LoVo (cell line): ENCODE results near the gene LEKR1.
"Not testable (repeated sequence)": the region's sequence is repeated elsewhere in the genome, so short reads cannot be mapped to it uniquely, and the experiment has no call there.

ENCODE experiments used
- DNase-seq: peaks from one replicate; pipeline ENCODE4 v3.0.0-alpha.2; 2016; ENCODE audit warnings: low spot score

Gene LEKR1

GRCh38 chr3:156826144-156826895, at the start of gene LEKR1:
Gene LEKR1 (plus strand): TSS chr3:156826353. CDS start chr3:156829330, 2,977 bp downstream.
- peak; percentile 90 for DNase-seq

GRCh38 chr3:156776871-156777270, 49.3 kb upstream of the LEKR1 start:
- DNase-seq, result no peak

GRCh38 chr3:156781310-156782230, 44.6 kb upstream of the LEKR1 start:
- peak; percentile 75 for DNase-seq

GRCh38 chr3:156782319-156782718, 43.8 kb upstream of the LEKR1 start:
- DNase-seq, result no peak

GRCh38 chr3:156782921-156783320, 43.2 kb upstream of the LEKR1 start:
- DNase-seq, result no peak

GRCh38 chr3:156787001-156787400, 39.2 kb upstream of the LEKR1 start:
- no peak for DNase-seq

GRCh38 chr3:156787926-156788663, 38.1 kb upstream of the LEKR1 start:
- DNase-seq, result peak; percentile 75

GRCh38 chr3:156788846-156789245, 37.3 kb upstream of the LEKR1 start:
- no peak for DNase-seq

- no peak for DNase-seq
Measured at GRCh38 chr3:156790156-156790555, 36.0 kb upstream of the LEKR1 start.

GRCh38 chr3:156792114-156792513, 34.0 kb upstream of the LEKR1 start:
- no peak for DNase-seq

- no peak for DNase-seq
Measured at GRCh38 chr3:156792536-156792935, 33.6 kb upstream of the LEKR1 start.

GRCh38 chr3:156792945-156793344, 33.2 kb upstream of the LEKR1 start:
- no peak for DNase-seq

GRCh38 chr3:156793400-156793799, 32.8 kb upstream of the LEKR1 start:
- no peak for DNase-seq

- DNase-seq, result no peak
Measured at GRCh38 chr3:156793851-156794250, 32.3 kb upstream of the LEKR1 start.

GRCh38 chr3:156795890-156796481, 30.2 kb upstream of the LEKR1 start:
- DNase-seq, result no peak

GRCh38 chr3:156797368-156797767, 28.8 kb upstream of the LEKR1 start:
- no peak for DNase-seq

- not testable (repeated sequence) for DNase-seq
Measured at GRCh38 chr3:156800287-156800686, 25.9 kb upstream of the LEKR1 start.

- DNase-seq, result no peak
Measured at GRCh38 chr3:156801746-156802145, 24.4 kb upstream of the LEKR1 start.

- DNase-seq, result no peak
Measured at GRCh38 chr3:156802821-156803606, 23.1 kb upstream of the LEKR1 start.

- DNase-seq, result no peak
Measured at GRCh38 chr3:156803952-156804741, 22.0 kb upstream of the LEKR1 start.
